ENCODE data around the gene ARL2.
"Not testable (repeated sequence)": the region's sequence is repeated elsewhere in the genome, so short reads cannot be mapped to it uniquely, and the experiment has no call there.

The ARL2 gene

GRCh38 chr11:65013888-65014725 is at the start of gene ARL2:
Gene ARL2 (plus strand): TSS chr11:65014160. CDS start chr11:65014208, 48 bp downstream.
- peak; percentile 95 for DNase-seq (ENCODE audit: low spot score)

DNA sequence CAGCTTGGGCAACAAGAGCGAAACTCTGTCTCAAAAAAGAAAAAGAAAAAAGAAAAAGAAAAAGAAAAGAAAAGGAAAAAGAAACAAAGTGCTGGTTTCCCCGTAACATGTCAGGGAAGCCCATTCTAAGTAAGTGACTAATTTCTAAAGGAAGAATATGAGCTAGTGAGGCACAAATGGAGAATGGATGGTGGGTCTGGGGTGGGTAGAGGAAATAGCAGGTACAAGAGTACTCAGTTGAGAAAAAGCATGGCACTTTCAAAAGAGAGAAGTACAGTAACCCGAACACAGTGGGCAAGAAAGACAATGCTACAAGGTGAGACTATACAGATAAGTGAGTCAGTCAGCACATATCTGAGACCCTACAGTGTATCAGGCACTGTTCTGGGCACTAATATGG is 46.6 kb upstream of the ARL2 start:
- DNase-seq (ENCODE audit: low spot score): no peak

DNA sequence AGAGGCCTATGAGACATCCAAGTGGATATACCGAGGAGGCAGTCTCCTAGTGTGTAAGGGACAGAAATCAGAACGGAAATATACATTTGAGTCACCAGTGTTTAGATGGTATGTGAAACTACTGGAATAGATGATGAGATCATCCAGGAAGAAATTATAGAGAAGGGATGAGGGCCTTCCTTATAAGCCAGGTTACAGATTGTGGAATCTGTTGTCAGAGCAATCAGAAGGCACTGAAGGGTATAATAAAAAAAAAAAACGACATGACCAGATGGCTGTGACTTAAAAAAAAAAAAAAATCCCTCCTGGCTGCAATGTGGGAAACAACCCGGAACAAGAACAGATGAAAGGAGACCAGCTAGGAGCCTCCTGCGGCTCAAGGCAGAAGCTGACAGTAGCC is 44.8 kb upstream of the ARL2 start:
- DNase-seq (ENCODE audit: low spot score): no peak

- no peak for DNase-seq (ENCODE audit: low spot score)
These were observed 43.2 kb upstream of the ARL2 start for GRCh38 chr11:64970731-64971151.

GRCh38 chr11:64971421-64972233 is 42.3 kb upstream of the ARL2 start, which contains the start of gene MAJIN:
Gene MAJIN (minus strand): TSS chr11:64972108. CDS start chr11:64959405, 12,703 bp downstream.
- DNase-seq (ENCODE audit: low spot score): peak; percentile 96

DNA sequence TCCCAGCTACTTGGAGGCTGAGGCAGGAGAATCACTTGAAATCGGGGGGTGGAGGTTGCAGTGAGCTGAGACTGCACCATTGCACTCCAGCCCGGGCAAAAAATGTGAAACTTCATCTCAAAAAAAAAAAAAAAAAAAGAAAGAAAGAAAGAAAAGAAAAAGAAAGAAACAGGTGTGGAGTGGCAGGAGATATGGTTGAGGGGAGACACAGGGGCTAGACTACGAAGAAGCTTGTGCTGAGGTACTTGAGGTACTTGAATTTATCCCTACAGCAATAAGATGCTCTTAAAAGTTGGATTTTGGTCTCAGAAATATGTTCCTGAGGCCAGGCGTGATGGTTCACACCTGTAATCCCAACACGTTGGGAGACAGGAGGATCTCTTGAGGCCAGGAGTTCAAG is 39.8 kb upstream of the ARL2 start:
- no peak for DNase-seq (ENCODE audit: low spot score)

DNA sequence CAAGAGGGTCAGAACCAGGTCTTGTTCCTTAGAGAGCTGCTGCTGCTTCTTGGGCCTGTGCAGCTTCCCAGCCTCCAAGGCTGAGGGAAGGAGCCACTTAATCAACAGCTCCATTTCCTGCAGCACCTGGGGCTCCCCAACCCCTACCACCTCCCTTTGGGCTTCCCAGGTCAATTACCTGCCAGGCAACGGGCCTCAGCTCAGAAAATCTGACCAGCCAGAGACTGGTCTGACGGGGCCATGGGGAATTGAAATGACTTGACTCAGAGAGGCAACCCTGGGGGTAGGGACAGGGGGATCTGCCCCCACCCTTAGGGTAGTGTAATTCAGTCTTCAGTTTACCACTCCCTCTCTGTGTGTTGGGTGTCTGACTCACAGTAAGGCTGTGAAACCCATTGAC is 37.3 kb upstream of the ARL2 start:
- DNase-seq (ENCODE audit: low spot score): no peak

GRCh38 chr11:64983339-64983738 is 30.6 kb upstream of the ARL2 start:
- DNase-seq (ENCODE audit: low spot score): not testable (repeated sequence)

- no peak for DNase-seq (ENCODE audit: low spot score)
These were observed 25.7 kb upstream of the ARL2 start for GRCh38 chr11:64987998-64988854.

- no peak for DNase-seq (ENCODE audit: low spot score)
These were observed 24.5 kb upstream of the ARL2 start for GRCh38 chr11:64989416-64989815.

GRCh38 chr11:64990222-64990923 is 23.6 kb upstream of the ARL2 start:
- DNase-seq (ENCODE audit: low spot score): peak; percentile 44

DNA sequence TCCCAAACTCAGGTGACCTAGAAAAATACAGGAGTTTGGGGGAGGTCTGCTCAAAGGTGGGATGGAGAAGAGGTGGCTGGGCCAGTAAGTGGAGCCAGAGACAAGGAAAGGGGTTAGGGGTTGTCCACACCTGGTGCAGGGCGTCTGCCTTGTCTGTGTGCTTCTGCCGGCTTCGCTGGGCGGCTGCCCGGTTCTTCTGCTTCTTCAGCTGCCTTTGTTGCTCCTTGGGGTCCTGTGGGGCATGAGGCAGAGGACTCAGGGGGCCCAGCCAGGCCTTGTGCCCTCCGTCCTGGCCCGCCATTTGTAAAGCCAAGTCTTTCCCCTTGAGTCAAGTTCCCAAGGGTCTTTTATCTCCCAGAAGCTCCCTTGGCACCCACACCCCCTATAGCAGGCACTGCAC is 19.6 kb upstream of the ARL2 start:
- DNase-seq (ENCODE audit: low spot score): no peak

DNA sequence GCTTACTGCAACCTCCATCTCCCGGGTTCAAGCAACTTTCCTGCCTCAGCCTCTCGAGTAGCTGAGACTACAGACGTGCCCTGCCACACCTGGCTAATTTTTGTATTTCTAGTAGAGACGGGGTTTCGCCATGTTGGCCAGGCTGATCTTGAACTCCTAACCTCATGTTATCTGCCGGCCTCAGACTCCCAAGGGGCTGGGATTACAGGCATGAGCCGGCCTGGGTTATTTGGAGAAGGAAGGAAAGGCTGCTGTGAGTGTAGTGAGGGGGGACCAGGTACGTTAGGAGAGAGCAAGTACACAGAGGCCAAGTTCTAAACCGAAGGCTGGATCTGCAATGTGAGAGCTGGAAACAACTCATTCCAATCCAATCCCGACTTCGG is 17.6 kb upstream of the ARL2 start:
- no peak for DNase-seq (ENCODE audit: low spot score)

DNA sequence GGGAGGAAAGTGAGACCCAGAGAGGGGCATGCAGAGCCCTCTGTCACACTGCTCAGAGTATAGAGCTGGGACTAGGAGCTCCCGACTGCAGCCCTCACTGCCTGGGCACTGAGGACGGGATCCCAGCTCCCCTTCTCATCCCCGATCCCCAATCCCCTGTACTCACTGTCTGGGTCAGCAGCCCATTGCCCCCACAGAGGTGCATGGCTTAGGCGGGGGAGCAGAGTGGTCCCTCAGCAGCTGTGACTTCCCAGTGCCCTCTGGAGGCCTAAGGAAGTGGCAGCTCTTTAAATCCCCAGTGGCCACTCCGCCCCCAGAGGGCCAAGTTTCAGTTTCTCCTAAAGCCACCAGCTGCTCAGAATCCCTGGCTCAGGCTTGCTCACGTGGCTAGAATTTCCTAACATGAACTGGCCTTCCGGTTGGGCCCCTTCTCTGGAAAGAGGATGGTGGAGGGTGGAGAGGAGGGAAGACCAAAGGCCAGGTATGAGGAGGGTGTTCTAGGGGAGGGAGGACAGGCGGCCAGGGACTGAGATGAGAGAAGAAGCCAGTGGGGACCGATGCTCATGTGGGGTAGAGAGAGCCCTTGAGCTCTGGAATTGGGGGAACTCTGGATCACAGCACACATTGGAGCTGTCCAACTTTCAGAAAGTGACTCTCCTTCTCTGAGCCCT is 17.1 kb upstream of the ARL2 start, which contains the start of gene BATF2:
Gene BATF2 (minus strand): TSS at position 262 of the 671 bp plus-strand sequence. CDS start 57 bp downstream, at position 205.
- peak; percentile 80 for DNase-seq (ENCODE audit: low spot score)

GRCh38 chr11:64998141-64998540 is 15.8 kb upstream of the ARL2 start:
- DNase-seq (ENCODE audit: low spot score): no peak

- no peak for DNase-seq (ENCODE audit: low spot score)
These were observed 15.1 kb upstream of the ARL2 start for GRCh38 chr11:64998690-64999431.

DNA sequence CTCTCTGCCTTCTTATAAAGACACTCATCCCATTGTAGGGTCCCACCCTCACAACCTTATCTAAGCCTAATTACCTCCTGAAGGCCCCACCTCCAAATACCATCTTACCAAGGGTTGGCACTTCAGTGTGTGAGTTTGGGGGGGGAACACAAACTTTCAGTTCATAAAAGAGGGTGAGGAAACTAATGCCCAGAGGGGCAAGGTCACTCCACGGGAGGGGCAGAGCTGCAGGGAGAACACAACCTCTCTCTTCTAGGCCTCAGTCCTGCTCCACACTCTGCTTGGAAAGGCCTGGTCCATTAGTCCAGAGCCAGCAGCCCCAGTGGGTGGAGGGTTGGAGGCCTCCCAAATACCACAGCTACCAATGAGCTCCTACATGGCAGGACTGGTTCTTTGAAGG is 14.5 kb upstream of the ARL2 start:
- no peak for DNase-seq (ENCODE audit: low spot score)

DNA sequence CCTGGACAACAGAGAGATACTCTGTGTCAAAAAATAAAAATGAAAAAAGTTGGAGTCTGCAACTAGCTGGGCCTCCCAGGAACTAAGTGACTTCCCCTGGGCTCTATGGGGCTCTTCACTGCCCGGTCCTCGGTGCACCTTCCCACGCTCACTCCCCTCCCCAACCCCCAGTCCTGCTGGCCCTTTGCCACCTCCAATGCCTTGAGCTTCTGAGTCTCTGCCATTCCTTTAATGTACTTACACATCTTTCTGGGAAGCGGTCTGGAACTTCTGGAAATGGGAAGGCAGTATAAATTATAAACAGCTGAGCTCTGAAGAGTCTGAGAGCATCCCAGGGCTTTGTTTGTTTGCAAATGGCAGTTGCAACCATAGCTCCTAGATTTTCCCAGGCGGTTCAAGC is 11.3 kb upstream of the ARL2 start:
- no peak for DNase-seq (ENCODE audit: low spot score)

- DNase-seq (ENCODE audit: low spot score): no peak
These were observed 10.7 kb upstream of the ARL2 start for GRCh38 chr11:65003282-65003681.

DNA sequence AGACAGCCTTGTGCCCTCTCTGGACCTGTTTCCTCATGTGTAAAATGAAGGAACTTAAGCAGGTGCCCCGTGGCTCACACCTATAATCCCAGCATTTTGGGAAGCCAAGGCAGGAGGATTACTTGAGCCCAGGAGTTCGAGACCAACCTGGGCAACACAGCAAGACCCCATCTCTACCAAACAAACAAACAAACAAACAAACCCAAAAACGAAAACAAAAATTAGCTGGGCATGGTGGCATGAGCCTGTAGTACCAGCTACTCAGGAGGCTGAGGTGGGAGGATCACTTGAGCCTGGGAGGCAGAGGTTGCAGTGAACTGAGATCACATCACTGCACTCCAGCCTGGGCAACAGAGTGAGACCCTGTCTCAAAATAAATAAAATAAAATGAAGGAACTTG is 10.0 kb upstream of the ARL2 start:
- not testable (repeated sequence) for DNase-seq (ENCODE audit: low spot score)
